ENCODE measurements around the gene PDE4B. TPM values are rescaled to one million over a fixed set of nuclear protein-coding genes. Genes with fewer than 3 reads are reported as not detected.
A peak's percentile ranks its signal among the peaks of the same experiment; 100 is the strongest.

The PDE4B gene
- total RNA-seq, 2 donors from 2014 or later, result 2.0 to 5.7 TPM

- intact Hi-C loops (cut with DNase I), result no loop called here
- H3K4me3 ChIP-seq, result no peak overlapping the region
- no peaks in the 10 kb centered on the region for H3K27me3 ChIP-seq
- no peaks in the 10 kb centered on the region for H3K36me3 ChIP-seq
- no peak overlapping the region for H3K27ac ChIP-seq
- DNase-seq, result no peak
- TF ChIP-seq, protein P1, sequence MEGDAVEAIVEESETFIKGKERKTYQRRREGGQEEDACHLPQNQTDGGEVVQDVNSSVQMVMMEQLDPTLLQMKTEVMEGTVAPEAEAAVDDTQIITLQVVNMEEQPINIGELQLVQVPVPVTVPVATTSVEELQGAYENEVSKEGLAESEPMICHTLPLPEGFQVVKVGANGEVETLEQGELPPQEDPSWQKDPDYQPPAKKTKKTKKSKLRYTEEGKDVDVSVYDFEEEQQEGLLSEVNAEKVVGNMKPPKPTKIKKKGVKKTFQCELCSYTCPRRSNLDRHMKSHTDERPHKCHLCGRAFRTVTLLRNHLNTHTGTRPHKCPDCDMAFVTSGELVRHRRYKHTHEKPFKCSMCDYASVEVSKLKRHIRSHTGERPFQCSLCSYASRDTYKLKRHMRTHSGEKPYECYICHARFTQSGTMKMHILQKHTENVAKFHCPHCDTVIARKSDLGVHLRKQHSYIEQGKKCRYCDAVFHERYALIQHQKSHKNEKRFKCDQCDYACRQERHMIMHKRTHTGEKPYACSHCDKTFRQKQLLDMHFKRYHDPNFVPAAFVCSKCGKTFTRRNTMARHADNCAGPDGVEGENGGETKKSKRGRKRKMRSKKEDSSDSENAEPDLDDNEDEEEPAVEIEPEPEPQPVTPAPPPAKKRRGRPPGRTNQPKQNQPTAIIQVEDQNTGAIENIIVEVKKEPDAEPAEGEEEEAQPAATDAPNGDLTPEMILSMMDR (IDR thresholded peaks at IDR 0.05), result no peak
- H3K9ac ChIP-seq (ENCODE audit: low read depth in 2 of 2, low read length in 2 of 2), result no peak overlapping the region
- no peaks in the 10 kb centered on the region for H3K4me1 ChIP-seq
- H3K9me3 ChIP-seq, result no peaks in the 10 kb centered on the region
Measured at GRCh38 chr1:66397192-66397591, 604.5 kb downstream of the PDE4B start.

DNA sequence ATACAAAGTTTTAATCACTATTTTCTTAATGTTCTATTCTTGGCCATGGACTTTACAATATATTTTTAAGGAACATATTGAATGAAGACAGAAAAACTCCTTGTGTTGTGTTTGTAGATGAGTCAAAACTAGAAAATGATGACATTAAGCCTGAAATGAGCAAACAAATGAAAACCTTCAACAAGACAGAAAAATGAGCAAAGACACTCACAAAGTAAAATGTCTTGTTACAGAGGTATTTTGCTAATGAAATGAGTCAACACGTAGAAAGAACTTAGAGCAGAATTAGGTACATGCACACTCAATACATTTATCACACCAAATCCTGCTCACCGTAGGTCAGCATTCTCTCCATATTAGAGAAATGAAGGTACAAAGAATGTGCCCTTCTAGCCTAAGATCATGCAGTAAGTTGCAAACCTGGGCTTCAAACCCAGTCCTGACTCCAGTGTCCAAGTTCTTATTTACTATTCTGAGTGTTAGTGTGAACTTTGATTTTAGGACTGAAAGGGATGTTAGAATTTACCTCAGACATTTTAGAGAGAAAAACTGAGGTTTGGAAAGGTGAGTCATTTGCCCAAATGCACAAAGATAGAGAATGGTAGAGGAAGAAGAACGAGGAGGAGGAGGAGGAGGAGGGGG is 607.3 kb downstream of the PDE4B start:
- Histone ChIP-seq H3K27ac (no peak overlapping the region), H3K9me3 (no peaks in the 10 kb centered on the region), H3K36me3 (no peaks in the 10 kb centered on the region), H3K27me3 (no peaks in the 10 kb centered on the region), H3K4me3 (no peak overlapping the region), H3K4me1 (no peaks in the 10 kb centered on the region), H3K9ac (ENCODE audit: low read depth in 2 of 2, low read length in 2 of 2) (no peak overlapping the region)
- TF ChIP-seq, protein P1 (IDR thresholded peaks at IDR 0.05), result no peak
- intact Hi-C loops (cut with DNase I), result no loop called here
- no peak for DNase-seq

DNA sequence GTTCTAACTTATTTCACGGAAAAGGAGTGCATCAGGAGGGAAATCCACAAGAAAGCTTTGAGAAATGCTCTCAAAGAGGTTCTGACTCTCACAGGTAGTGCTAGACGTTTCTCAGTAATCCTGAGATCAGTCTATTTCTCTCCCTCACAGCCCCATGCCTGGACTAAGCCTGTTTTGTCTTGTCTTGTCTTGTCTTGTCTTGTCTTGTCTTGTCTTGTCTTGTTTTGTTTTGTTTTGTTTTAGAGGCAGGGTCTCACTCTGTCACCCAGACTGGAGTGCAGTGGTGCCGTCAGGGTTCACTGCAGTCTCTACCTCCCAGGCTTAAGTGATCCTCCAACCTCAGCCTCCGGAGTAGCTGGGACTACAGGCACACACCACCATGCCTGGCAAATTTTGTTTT is 608.0 kb downstream of the PDE4B start:
- no peaks in the 10 kb centered on the region for H3K4me1 ChIP-seq
- intact Hi-C loops (cut with DNase I), result no loop called here
- no peaks in the 10 kb centered on the region for H3K36me3 ChIP-seq
- TF ChIP-seq, protein P1 (IDR thresholded peaks at IDR 0.05), result no peak
- no peaks in the 10 kb centered on the region for H3K9me3 ChIP-seq
- H3K9ac ChIP-seq (ENCODE audit: low read depth in 2 of 2, low read length in 2 of 2), result no peak overlapping the region
- DNase-seq, result no peak
- H3K27ac ChIP-seq, result no peak overlapping the region
- H3K27me3 ChIP-seq, result no peaks in the 10 kb centered on the region
- no peak overlapping the region for H3K4me3 ChIP-seq

DNA sequence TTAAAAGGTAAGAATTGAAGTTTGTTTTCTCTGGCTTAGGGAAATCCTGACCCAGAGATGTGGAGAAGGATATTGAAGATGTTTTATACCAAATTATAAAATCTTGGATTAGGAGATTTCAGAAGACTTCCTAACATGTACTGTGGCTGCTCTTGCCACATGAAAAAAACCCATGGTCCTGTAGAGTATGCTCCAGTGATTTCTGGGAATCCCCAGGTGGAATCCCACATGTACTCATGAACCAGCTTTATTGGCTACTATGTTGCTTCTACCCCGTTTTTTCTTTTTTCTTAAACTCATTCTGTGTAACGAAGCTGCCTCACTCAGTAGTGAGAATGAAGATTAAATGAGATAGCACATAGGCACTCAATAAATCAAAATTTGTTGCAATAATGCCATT is 608.5 kb downstream of the PDE4B start:
- H3K4me3 ChIP-seq, result no peak overlapping the region
- intact Hi-C loops (cut with DNase I), result no loop called here
- DNase-seq, result no peak
- no peak overlapping the region for H3K27ac ChIP-seq
- H3K36me3 ChIP-seq, result no peaks in the 10 kb centered on the region
- no peaks in the 10 kb centered on the region for H3K4me1 ChIP-seq
- no peaks in the 10 kb centered on the region for H3K9me3 ChIP-seq
- no peaks in the 10 kb centered on the region for H3K27me3 ChIP-seq
- TF ChIP-seq, protein P1 (IDR thresholded peaks at IDR 0.05), result no peak
- H3K9ac ChIP-seq (ENCODE audit: low read depth in 2 of 2, low read length in 2 of 2), result no peak overlapping the region

- Histone ChIP-seq H3K9me3 (no peaks in the 10 kb centered on the region), H3K27ac (no peak overlapping the region), H3K4me1 (no peaks in the 10 kb centered on the region), H3K27me3 (no peaks in the 10 kb centered on the region), H3K4me3 (no peak overlapping the region), H3K36me3 (no peaks in the 10 kb centered on the region), H3K9ac (ENCODE audit: low read depth in 2 of 2, low read length in 2 of 2) (no peak overlapping the region)
- TF ChIP-seq, protein P1 (IDR thresholded peaks at IDR 0.05), result no peak
- intact Hi-C loops (cut with DNase I), result no loop called here
- DNase-seq, result peak; percentile 40
Measured at GRCh38 chr1:66402194-66402593, 609.5 kb downstream of the PDE4B start.

Data from colonic mucosa (tissue), 4 donors.